HG03571 (cell line): ENCODE data around the gene RILPL1.
"Not testable (repeated sequence)": the region's sequence is repeated elsewhere in the genome, so short reads cannot be mapped to it uniquely, and the experiment has no call there.

Experiments used
- ATAC-seq: cut with Tn5 transposase; IDR thresholded peaks from one replicate; pipeline ENCODE4 v1.9.1; 2021; ENCODE audit not compliant: unreplicated experiment

Gene RILPL1

DNA sequence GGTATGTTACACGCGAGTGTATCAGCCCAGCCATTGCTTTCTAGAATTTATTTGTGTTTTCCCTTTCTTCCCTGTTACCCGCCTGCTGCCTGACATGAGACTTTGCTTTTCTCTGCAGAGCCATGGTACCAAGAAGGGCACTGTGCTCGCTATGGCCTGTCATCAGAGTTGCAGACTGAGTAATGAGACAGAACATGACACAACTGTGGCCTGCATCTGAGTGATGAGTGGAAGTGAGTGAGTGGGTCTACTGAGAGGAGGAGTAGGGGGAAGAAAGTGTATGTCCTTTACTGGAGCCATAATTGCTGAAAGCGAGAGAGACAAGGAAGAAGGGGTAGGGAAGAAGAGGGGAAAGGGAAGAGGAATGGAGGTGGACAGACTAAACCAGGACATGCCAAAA lies 2.9 kb downstream of the RILPL1 start:
- no peak for ATAC-seq

DNA sequence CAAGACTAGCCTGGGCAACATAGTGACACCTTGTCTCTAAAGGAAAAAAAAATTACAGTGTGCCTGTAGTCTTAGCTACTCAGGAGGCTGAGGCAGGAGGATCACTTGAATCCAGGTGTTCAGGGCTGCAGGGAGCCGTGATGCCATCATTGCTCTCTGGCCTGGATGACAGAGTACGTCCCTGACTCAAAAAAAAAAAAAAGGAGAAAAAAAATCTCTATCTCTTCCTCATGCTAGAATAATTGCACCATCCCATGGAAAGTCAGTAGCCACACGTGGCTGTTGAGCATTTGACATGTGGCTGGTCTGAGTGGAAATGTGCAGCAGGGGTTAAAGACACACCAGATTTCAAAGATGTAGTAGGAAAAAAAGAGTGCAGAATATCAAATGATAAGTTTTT lies 3.8 kb downstream of the RILPL1 start:
- no peak for ATAC-seq

DNA sequence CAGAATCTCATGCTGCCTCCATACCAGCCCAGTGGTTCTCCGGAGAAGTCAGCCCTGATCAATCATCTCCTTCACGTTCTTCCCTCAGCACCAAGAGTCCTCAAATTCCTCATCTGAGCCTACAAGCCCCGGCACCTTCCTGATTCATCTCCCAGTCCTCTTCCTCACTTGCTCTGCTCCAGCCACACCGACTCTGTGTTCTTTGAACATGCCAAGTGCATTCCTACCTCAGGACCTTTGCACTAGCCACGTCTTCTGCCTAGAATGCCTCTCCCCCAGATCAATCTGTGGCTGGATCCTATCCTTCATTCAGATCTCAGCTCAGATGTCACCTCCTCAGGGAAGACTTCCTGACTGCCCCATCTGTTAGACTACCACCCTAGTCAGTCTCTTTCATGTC lies 4.7 kb downstream of the RILPL1 start:
- no peak for ATAC-seq

DNA sequence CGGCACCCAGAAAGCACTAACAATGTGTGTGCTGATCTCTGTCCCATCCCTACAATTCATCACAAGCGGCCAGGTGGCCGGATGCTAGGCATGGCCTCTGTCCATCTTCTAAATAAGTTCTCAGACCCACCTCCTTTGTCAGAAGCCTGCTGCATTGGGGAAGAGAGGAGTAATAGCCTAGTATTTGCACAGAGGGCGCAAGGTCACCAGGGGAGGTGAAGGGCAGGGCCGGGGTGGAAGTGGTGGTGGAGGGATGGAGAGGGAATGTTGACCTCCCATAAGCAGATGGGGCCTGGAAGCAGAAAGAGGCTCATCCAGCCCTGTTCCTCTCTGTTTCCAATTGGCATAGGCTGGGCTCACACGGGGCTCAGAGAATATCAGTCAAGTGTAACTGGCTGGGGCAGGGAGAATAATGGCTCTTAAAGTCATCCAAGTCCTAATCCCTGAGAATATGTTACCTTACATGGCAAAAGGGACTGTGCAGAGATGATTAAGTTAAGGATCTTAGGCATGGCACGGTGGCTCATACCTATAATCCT lies 6.9 kb downstream of the RILPL1 start:
- no peak for ATAC-seq

DNA sequence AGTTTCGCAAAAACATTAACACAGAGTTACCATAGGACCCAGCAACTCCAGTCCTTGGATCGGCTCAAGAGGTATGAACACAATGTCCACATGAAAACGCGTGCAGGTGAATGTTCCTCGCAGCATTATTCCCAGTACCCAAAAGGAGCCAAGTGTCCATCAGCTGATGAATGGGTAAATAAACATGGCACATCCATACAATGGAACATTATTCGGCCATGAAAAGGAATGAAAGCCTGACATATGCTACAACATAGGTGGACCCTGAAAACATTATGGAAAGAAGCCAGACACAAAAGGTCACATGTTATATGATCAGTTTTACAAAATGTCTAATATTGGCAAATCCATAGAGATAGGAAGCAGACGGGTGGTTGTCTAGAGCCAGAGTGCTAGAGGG lies 9.1 kb downstream of the RILPL1 start:
- no peak for ATAC-seq

DNA sequence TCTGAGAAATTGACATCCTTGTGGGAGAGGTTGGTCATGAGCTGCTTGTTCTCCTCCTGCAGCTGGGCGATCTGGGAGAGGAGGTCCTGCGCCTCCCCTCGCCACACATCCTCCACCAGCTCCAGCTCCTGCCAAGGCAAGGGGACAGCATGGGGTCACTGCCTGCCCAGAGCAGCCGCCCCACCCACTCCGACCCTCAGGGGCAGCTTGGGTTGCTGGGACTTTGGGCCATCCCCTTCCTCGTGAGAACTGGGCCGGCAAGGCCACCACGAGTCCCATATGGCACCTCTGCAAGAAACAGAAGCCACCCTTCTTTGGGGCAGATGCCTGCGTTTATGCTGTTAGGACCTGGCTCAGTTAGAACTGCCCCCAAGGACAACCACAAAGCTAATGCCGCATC lies 10.0 kb downstream of the RILPL1 start:
- no peak for ATAC-seq

DNA sequence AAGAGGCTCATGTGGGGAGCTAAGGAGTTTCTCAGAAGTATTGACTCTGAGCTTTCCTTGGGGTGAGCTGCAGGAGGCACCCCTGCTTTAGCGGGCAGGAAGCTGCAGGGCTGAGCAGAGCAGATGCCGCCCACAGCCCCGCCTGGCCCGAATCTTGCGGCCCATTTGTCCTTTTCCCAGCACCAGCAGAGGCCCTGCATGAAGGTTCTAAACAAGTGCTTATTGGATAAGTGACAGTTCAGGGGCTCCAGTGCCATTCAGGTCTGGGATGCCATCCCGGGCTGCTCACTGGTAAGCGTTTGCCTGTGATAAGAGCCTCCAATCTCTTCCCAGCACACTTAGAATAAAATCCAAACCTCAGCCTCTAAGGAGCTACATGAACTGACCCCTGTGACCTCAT lies 11.4 kb downstream of the RILPL1 start:
- no peak for ATAC-seq

DNA sequence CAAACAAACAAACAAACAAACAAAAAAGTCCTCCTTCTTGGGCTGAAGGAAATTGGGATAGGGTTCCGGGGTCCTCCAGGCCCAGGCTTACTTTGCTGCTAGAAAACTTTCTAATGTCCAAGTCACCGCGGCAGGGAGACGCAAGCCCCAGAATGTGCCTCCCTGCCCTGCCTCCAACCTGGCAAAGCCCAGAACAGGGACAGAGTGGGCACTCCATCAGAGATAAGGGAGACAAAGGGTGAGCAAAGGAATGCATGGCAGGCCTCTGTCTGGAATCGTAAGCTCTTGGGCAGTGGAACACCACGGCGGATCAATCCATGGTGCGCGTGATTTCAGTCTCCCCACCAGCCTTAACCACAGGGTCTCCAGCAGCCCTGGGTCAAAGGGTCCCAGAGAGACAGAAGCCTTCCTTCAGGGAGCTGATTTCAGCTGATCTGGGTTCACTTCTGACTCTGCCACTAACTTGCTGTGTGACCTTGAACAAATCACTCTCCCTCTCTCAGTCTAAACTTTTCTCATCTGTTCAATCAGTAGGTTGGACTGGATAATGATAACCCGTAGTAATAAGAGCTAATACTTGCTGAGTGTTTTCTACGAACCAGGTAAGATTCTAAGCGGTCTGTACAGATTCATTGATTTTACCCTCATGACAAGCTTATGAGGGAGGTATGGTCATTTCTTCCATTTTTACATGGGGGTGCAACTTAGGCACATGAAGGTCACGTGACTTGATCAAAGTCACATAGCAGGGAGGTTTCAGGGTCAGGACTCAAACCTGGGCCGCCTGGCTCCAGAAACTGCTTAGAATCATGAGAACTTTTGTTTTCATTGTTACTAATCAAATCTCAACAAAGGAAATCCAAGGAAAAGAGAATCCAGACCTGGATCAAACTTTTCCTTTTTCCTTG lies 12.7 kb downstream of the RILPL1 start:
- no peak for ATAC-seq

DNA sequence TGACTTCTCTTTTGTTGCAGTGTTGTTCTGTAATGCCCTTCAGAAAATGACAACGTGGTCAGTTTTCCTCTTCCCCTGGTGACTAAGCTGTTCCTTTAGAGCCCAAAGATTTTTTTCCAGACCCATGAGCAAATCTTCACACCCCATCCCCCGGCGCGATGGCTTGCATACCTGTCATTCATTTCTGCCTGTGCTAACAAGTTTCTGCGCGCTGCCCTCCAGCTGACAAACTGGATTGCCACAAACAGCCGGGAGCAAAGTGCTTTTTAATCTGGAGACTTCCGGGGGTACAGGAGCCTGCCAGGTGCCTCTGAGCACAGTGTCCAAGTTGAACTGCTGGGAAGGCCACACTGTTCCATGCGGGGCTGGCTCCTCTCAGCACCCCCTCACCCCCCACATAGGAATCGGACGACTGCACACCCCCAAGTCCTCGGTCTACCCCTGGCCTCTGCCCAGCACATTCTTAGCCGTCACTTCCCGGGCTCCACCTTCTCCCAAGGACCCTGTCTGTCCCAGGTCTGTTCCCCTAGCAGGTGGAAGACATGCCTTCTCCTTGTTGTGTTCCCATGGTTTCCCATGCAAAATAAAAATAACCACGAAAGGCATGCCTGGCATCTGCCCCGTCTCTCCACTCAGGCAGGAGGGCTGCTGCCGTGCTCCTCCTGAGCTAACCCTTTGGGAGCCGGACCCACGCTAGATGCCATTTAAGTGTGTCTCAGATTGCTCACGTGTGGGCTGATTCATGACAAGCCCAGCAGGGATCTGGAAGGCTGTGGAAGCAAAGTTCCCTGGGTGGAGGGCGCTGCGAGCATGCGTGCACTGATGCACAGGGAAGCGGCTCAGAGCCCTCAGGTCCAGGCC lies 14.1 kb downstream of the RILPL1 start:
- ATAC-seq = no peak

DNA sequence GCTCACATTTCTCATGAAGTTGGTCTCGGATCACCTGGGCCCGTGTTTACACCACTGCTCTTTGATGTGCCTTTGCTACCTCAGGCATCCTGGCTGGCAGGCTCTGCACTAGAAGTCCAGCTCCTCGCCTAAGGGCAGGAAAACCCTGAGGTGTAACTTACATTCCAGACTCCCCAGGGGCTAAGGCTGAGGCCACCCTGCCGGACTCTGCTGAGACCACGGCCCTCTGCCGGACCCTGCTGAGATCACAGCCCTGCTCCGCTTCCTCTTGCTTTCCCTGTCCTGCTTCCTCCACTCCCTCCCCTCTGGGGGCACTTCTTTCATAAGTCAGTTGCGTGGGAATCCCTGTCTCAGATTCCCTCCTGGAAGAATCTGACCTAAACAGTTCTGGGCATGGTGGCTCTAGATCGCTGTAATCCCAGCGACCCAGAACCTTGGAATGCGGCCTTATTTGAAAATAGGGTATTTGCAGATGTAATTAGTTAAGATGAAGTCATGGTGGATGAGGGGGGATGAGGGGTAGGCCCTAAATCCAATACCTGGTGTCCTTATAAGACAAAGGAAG lies 17.2 kb downstream of the RILPL1 start:
- no peak for ATAC-seq

DNA sequence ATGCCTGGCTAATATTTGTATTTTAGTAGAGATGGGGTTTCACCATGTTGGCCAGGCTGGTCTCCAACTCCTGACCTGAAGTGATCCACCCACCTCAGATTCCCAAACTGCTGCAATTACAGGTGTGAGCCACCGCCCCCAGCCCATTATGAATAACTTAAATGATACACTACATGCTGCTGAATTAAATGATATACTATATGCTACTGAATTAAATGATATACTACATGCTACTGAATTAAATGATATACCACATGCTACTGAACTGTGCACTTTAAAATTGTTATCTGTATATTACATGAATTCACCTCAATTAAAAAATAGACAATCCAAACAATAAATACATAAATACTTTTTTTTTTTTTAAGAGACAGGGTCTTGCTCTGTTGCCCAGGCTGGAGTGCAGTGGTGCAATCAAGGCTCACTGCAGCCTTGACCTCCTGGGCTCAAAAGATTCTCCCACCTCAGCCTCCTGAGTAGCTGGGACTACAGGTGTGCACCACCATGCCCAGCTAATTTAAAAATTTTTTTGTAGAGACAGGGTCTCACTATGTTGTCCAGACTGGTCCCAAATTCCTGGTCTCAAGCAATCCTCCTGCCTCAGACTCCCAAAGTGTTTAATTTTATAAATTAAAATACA lies 18.8 kb downstream of the RILPL1 start:
- not testable (repeated sequence) for ATAC-seq

DNA sequence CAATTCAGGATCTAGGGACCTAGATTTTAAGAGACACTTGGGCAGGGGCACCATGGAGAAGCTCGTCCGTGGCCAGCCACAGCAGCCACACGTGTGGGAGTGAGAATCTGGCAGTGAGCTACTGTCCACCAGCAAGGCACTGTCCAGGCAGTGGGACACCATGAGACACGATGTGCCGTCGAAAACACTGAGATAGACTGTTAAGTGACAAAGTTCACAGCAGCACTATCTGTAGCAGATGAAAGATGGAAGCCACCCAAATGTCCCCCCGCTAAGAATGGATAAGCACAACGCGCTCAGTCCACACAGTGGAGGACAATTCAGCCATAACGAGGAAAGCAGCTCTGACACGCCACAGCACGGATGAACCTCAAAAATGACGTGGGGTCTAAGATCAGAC lies 19.7 kb downstream of the RILPL1 start:
- no peak for ATAC-seq

DNA sequence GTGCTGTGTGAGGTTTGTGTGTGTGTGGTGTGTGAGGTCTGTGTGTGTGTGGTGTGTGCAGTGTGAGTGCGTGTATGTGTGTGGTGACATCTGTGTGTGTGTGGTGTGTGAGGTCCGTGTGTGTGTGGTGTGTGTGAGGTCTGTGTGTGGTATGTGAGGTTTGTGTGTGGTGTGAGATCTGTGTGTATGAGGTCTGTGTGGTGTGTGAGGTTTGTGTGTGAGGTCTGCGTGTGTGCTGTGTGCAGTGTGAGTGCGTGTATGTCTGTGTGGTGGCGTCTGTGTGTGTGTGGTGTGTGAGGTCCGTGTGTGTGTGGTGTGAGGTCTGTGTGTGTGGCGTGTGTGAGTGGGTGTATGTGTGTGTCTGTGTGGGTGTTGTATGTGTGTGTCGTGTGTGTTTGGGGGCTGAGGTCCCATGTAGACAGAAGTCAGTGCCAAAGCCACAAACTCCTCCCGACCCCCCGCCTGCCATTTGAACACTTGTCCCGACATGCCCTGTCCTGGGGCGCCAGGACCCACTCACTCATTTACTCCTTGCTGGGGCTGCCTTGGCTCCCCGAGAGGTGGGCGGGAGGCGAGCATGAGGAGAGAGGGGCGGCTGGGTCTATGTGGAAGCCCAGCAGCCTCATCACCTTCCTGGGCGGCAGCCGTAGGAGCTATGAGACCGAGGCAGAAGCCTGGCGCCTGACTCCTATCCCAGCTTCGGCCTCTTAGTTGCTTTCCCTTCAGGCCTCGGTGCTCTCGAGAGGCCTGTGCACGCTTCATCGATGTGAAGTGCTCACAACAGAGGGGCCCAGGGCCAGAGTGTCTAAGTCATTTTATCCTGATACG lies 20.5 kb downstream of the RILPL1 start:
- no peak for ATAC-seq

DNA sequence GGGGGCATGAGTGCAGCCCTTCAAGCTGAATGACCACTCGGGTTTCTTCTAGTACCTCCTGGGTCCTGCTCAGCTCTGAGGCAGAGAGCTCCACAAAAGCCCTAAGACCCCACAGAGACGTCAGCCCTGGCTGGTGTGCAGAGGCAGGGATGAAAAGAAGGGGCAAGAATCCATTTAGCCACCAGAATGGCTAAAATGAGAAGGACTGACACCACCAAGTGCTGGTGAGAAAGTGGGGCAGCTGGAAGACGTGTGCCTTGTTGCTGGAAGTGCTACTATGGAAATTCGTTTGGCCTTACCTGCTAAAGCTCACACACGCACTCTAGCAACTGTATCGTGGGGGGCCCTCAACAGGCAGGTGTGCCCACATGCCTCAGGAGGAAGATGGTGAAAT lies 26.7 kb downstream of the RILPL1 start:
- ATAC-seq = no peak

DNA sequence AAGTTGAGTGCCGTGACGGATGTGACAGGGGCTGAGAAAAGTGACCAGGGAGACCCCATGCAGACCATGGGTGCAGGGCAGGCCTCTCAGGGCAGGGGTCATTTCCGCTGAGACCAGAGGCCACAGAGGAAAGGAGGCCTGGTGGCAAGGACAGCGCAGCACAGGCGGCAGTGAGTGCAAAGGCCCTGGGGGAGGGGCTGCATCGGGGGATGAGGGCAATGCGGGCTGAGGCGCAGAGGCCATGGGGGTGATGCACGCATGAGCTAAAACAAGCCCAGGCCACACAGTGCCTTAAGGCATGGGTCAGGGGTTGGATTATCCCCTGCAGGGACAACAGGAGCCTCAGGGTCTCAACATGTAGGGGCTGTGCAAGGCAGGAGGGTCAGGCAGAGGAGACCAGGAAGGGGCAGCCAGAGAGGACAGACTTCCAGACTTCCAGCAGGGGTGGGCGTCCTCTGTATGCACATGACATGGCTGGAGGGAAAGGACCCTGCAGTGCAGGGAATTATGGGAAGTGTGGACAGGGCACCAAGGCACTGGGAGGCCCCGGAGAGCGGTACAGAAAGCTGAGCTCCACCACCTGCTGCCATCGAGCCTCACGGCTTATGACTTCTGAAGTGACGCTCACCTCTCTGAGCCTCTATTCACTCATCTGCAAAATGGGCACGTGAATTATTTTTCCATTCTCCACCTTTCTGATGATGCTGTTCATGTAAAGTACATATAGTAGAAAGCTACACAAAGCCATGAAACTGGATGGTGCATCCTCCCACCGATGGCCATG lies 27.3 kb downstream of the RILPL1 start:
- ATAC-seq = no peak

DNA sequence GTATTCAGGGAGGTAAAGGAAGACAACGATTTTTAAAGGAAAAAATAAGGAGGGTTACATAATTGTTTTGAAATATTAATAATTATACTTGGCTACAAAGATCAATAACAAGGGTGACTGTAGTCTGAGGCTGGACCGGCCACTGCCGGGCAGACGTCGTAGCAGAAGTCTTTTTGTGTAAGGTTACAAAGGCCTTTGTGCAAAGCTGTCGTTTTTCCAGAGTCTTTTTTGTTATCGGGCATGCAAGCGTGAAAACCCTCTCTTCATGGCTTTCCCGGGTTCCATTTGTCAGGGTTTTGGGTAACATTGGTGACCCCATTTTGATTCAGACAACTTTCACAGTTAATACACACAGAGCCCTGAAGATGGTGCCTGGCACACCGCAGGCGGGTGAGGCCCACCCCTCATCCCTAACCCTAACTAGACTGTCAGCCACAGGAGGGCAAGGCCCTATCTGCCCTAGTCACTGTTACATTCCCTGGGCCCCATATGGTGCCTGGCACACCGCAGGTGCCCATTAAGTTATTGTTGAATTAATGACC lies 31.3 kb downstream of the RILPL1 start:
- no peak for ATAC-seq

DNA sequence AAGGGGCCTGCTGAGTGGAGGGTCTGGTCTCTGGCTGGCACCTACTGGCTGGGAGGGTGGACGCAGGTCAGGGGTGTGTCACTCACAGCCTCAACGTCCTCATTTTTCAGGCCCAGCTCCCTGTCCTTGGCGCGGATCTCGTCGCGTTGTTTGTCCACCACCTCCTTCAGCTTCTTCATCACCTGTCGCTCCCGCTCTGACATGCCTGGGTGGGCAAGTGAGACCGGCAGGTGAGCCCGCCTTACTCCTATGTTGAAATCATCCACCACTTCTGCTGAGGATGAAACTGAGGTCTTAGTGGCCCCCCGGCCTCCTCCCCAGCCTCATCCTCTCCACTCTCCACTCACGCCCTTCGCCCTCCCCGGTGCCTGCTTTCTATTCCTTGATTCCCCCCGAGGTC lies 34.2 kb downstream of the RILPL1 start:
- ATAC-seq = no peak

DNA sequence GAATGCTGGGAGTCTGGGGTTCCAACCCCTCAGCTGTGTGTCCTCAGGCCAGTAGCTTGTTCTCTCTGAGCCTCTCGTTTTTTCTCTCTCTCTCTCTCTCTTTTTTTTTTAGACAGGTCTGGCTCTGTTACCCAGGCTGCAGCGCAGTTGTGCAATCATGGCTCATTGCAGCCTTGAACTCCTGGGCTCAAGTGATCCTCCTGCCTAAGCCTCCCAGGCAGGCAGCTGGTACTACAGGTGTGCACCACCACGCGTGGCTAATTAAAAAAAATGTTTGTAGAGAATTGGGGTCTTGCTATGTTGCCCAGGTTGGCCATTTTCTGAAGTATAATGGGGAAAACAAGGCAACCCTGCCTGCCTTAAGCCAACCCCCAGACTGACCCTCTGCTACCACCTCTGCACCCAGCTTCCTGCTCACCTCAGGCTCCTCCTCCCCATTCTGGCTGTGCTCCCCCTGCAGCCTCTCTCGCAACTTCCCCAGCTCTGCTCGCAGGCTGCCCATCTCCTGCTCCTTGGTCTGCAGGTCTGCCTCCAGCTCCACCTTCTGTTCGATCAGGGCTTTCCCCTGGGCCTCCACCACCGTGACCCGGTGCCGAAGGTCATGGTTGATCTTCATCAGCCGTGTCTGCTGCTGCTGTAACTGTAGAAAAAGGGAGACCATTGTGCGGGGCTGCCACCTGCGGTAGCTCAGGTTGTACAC lies 35.2 kb downstream of the RILPL1 start:
- no peak for ATAC-seq

DNA sequence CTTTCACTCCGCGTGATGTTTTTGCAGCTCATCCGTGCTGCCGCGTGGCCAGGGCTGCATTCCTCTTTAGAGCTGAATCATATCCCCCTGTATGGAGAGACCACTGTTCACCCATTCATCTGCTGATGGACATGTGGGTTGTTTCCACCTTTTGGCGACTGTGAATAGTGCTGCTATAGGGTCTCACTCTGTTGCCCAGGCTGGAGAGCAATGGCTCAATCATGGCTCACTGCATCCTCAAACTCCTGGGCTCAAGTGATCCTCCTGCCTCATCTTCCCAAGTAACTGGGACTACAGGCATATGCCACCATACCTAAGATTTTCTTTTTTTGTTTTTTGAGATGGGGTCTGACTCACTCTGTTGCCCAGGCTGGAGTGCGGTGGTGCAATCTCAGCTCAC lies 36.5 kb downstream of the RILPL1 start:
- no peak for ATAC-seq
